GM23338 (cell line): ENCODE data around the gene ING3. TPM values are rescaled to one million over a fixed set of nuclear protein-coding genes. Genes with fewer than 3 reads are reported as not detected.

Experiments used
- ATAC-seq: fragments of 200-7000 bp; cut with Tn5 transposase; 3 replicates; pipeline ENCODE4 v1.9.1; 2020
- DNase-seq: peaks from one replicate; pipeline ENCODE4 v3.0.0-alpha.2; 2015; ENCODE audit warnings: low spot score
- H2AFZ ChIP-seq: fragments of 200-600 bp; sonication (generic); 2 replicates; pipeline ENCODE4 v1.8.0; 2016; ENCODE audit warnings: antibody characterized with exemption, mild to moderate bottlenecking, moderate library complexity
- H3F3A ChIP-seq: fragments of 200-600 bp; sonication (generic); replicated peaks from 2 replicates; pipeline ENCODE4 v1.8.0; 2017; ENCODE audit warnings: antibody characterized with exemption, mixed run types, low read depth
- H3K27ac ChIP-seq: fragments of 200-600 bp; sonication (generic); 2 replicates; pipeline ENCODE4 v1.6.1; 2016; ENCODE audit warnings: low read depth
- H3K27me3 ChIP-seq: fragments of 200-600 bp; sonication (generic); 2 replicates; pipeline ENCODE4 v1.8.0; 2016; ENCODE audit warnings: mild to moderate bottlenecking, mixed run types, moderate library complexity; ENCODE audit not compliant: insufficient read depth
- H3K36me3 ChIP-seq: fragments of 200-600 bp; sonication (generic); 2 replicates; pipeline ENCODE4 v1.8.0; 2016; ENCODE audit warnings: mild to moderate bottlenecking; ENCODE audit not compliant: insufficient read depth
- H3K4me1 ChIP-seq: fragments of 200-600 bp; sonication (generic); 2 replicates; pipeline ENCODE4 v1.8.0; 2016; ENCODE audit warnings: mild to moderate bottlenecking, moderate library complexity; ENCODE audit not compliant: insufficient read depth
- H3K4me2 ChIP-seq: fragments of 200-600 bp; sonication (generic); 2 replicates; pipeline ENCODE4 v1.7.1; 2017; ENCODE audit warnings: mixed run types
- H3K4me3 ChIP-seq: fragments of 200-600 bp; sonication (generic); 2 replicates; pipeline ENCODE4 v1.6.1; 2016; ENCODE audit warnings: mixed run types
- H3K79me2 ChIP-seq: fragments of 200-600 bp; sonication (generic); replicated peaks from 2 replicates; pipeline ENCODE4 v1.8.0; 2017; ENCODE audit warnings: mild to moderate bottlenecking; ENCODE audit not compliant: insufficient read depth
- H3K9me2 ChIP-seq: fragments of 200-600 bp; sonication (generic); 2 replicates; pipeline ENCODE4 v1.8.0; 2017; ENCODE audit not compliant: insufficient read depth
- H4K20me1 ChIP-seq: fragments of 200-600 bp; sonication (generic); replicated peaks from 2 replicates; pipeline ENCODE4 v1.8.0; 2017; ENCODE audit warnings: mild to moderate bottlenecking; ENCODE audit not compliant: insufficient read depth
- H3K27ac Mint-ChIP-seq: 2 replicates; pipeline ENCODE4 v1.8.0; 2020; ENCODE audit warnings: inconsistent platforms, mild to moderate bottlenecking, moderate library complexity, mixed read lengths
- H3K27me3 Mint-ChIP-seq: 3 replicates; pipeline ENCODE4 v1.8.0; 2022; ENCODE audit warnings: low read depth, mild to moderate bottlenecking, moderate library complexity, mixed read lengths, inconsistent platforms; ENCODE audit not compliant: insufficient read depth, poor library complexity
- H3K36me3 Mint-ChIP-seq: 3 replicates; pipeline ENCODE4 v1.8.0; 2021; ENCODE audit warnings: low read depth, mild to moderate bottlenecking, inconsistent platforms, moderate library complexity, mixed read lengths
- H3K4me1 Mint-ChIP-seq: 3 replicates; pipeline ENCODE4 v1.8.0; 2020; ENCODE audit warnings: mild to moderate bottlenecking, inconsistent platforms, mixed read lengths
- H3K4me3 Mint-ChIP-seq: 3 replicates; pipeline ENCODE4 v1.8.0; 2021; ENCODE audit warnings: moderate library complexity, mild to moderate bottlenecking, inconsistent platforms, mixed read lengths
- H3K9me3 Mint-ChIP-seq: 3 replicates; pipeline ENCODE4 v1.8.0; 2020; ENCODE audit warnings: moderate library complexity, mild to moderate bottlenecking, inconsistent platforms, mixed read lengths
- CREB1 ChIP-seq: fragments of 250-450 bp; sonication (Bioruptor Pico); IDR thresholded peaks from 2 replicates; pipeline ENCODE4 v1.5.0; 2020; ENCODE audit warnings: low read depth, mild to moderate bottlenecking, moderate library complexity
- EZH2phosphoT487 ChIP-seq: fragments of 200-600 bp; sonication (generic); IDR thresholded peaks from one replicate; pipeline ENCODE4 v1.8.1; 2018; ENCODE audit warnings: antibody characterized with exemption; ENCODE audit not compliant: unreplicated experiment
- ZNF331 ChIP-seq: fragments of 250-450 bp; sonication (Bioruptor Pico); IDR thresholded peaks from 2 replicates; pipeline ENCODE4 v1.5.0; 2020; ENCODE audit warnings: low read depth, mild to moderate bottlenecking, moderate library complexity
- polyA plus RNA-seq: library from polyadenylated mRNA; unstranded; fragments of >200 nt; fragmentation: Nextera tagmentation; extraction: Ambion mirVana; gene quantifications from 2 replicates; pipeline ENCODE4 v1.2.1, GENCODE V29; 2016
- total RNA-seq: library from RNA; depleted of rRNA; stranded (reverse); fragments of >200 nt; shearing (Covaris generic); gene quantifications from 2 replicates; pipeline ENCODE4 v1.2.3, GENCODE V29; 2014
- TF ChIP-seq, protein P1 (sequence below): IDR thresholded peaks from one replicate; pipeline ENCODE4 v1.6.1; 2018; ENCODE audit warnings: antibody characterized with exemption; ENCODE audit not compliant: unreplicated experiment
- TF ChIP-seq, protein P2 (sequence below): fragments of 250-450 bp; sonication (Bioruptor Pico); IDR thresholded peaks from 2 replicates; pipeline ENCODE4 v1.5.0; 2020; ENCODE audit warnings: mild to moderate bottlenecking, moderate library complexity

The ING3 gene
- total and polyA plus RNA-seq, 2 experiments from 2014 or later, result 17.8 to 26.2 TPM

GRCh38 chr7:121006711-121007315, 56.2 kb downstream of the ING3 start (continued):
- TF ChIP-seq, protein P1, sequence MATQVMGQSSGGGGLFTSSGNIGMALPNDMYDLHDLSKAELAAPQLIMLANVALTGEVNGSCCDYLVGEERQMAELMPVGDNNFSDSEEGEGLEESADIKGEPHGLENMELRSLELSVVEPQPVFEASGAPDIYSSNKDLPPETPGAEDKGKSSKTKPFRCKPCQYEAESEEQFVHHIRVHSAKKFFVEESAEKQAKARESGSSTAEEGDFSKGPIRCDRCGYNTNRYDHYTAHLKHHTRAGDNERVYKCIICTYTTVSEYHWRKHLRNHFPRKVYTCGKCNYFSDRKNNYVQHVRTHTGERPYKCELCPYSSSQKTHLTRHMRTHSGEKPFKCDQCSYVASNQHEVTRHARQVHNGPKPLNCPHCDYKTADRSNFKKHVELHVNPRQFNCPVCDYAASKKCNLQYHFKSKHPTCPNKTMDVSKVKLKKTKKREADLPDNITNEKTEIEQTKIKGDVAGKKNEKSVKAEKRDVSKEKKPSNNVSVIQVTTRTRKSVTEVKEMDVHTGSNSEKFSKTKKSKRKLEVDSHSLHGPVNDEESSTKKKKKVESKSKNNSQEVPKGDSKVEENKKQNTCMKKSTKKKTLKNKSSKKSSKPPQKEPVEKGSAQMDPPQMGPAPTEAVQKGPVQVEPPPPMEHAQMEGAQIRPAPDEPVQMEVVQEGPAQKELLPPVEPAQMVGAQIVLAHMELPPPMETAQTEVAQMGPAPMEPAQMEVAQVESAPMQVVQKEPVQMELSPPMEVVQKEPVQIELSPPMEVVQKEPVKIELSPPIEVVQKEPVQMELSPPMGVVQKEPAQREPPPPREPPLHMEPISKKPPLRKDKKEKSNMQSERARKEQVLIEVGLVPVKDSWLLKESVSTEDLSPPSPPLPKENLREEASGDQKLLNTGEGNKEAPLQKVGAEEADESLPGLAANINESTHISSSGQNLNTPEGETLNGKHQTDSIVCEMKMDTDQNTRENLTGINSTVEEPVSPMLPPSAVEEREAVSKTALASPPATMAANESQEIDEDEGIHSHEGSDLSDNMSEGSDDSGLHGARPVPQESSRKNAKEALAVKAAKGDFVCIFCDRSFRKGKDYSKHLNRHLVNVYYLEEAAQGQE, result no peak
- TF ChIP-seq CREB1 (CRISPR knock-in tag) (no peak), EZH2phosphoT487 (no peak)
- TF ChIP-seq, protein P2, sequence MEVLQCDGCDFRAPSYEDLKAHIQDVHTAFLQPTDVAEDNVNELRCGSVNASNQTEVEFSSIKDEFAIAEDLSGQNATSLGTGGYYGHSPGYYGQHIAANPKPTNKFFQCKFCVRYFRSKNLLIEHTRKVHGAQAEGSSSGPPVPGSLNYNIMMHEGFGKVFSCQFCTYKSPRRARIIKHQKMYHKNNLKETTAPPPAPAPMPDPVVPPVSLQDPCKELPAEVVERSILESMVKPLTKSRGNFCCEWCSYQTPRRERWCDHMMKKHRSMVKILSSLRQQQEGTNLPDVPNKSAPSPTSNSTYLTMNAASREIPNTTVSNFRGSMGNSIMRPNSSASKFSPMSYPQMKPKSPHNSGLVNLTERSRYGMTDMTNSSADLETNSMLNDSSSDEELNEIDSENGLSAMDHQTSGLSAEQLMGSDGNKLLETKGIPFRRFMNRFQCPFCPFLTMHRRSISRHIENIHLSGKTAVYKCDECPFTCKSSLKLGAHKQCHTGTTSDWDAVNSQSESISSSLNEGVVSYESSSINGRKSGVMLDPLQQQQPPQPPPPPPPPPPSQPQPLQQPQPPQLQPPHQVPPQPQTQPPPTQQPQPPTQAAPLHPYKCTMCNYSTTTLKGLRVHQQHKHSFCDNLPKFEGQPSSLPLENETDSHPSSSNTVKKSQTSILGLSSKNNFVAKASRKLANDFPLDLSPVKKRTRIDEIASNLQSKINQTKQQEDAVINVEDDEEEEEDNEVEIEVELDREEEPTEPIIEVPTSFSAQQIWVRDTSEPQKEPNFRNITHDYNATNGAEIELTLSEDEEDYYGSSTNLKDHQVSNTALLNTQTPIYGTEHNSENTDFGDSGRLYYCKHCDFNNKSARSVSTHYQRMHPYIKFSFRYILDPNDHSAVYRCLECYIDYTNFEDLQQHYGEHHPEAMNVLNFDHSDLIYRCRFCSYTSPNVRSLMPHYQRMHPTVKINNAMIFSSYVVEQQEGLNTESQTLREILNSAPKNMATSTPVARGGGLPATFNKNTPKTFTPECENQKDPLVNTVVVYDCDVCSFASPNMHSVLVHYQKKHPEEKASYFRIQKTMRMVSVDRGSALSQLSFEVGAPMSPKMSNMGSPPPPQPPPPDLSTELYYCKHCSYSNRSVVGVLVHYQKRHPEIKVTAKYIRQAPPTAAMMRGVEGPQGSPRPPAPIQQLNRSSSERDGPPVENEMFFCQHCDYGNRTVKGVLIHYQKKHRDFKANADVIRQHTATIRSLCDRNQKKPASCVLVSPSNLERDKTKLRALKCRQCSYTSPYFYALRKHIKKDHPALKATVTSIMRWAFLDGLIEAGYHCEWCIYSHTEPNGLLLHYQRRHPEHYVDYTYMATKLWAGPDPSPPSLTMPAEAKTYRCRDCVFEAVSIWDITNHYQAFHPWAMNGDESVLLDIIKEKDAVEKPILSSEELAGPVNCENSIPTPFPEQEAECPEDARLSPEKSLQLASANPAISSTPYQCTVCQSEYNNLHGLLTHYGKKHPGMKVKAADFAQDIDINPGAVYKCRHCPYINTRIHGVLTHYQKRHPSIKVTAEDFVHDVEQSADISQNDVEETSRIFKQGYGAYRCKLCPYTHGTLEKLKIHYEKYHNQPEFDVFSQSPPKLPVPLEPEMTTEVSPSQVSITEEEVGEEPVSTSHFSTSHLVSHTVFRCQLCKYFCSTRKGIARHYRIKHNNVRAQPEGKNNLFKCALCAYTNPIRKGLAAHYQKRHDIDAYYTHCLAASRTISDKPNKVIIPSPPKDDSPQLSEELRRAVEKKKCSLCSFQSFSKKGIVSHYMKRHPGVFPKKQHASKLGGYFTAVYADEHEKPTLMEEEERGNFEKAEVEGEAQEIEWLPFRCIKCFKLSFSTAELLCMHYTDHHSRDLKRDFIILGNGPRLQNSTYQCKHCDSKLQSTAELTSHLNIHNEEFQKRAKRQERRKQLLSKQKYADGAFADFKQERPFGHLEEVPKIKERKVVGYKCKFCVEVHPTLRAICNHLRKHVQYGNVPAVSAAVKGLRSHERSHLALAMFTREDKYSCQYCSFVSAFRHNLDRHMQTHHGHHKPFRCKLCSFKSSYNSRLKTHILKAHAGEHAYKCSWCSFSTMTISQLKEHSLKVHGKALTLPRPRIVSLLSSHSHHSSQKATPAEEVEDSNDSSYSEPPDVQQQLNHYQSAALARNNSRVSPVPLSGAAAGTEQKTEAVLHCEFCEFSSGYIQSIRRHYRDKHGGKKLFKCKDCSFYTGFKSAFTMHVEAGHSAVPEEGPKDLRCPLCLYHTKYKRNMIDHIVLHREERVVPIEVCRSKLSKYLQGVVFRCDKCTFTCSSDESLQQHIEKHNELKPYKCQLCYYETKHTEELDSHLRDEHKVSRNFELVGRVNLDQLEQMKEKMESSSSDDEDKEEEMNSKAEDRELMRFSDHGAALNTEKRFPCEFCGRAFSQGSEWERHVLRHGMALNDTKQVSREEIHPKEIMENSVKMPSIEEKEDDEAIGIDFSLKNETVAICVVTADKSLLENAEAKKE (CRISPR knock-in tag), result no peak

DNA sequence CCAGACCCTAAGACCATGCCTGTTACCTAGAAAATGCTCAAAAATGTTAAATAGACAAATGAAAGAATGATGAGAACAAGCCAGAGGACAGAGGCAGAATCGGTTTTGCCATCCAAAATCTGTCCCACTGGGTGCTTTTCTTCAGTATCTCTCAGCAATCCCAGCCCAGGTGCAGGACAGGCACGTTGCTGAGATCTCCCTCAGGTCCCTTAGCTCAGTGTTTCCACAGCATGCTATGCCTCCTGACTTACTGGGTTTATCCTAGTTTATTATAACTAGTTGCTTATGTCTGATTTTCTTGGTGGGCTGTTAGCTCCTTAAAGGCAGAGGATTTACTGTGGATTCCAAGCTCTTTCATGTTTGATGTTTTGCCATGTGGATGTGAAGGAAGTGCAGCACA, 58.2 kb downstream of the ING3 start:
- Mint-ChIP-seq H3K9me3 (no peaks in the 10 kb centered on the region), H3K36me3 (no peaks in the 10 kb centered on the region), H3K4me3 (no peak overlapping the region), H3K27ac (no peak overlapping the region), H3K27me3 (peaks cover 2% of the 10 kb centered on the region), H3K4me1 (peaks cover 10% of the 10 kb centered on the region)
- Histone ChIP-seq H3K79me2 (no peaks in the 10 kb centered on the region), H4K20me1 (no peaks in the 10 kb centered on the region), H3K27me3 (no peaks in the 10 kb centered on the region), H3K27ac (no peak overlapping the region), H3K36me3 (no peaks in the 10 kb centered on the region), H3K9me2 (no peaks in the 10 kb centered on the region), H2AFZ (no peak overlapping the region), H3K4me2 (no peak overlapping the region), H3K4me3 (no peak overlapping the region), H3F3A (no peaks in the 10 kb centered on the region), H3K4me1 (peaks cover 3% of the 10 kb centered on the region; the same call in 1 of the 2 replicates)
- no peak for ATAC-seq
- no peak for DNase-seq
- no peak for TF ChIP-seq ZNF331 (CRISPR knock-in tag)
- TF ChIP-seq, protein P2 (CRISPR knock-in tag), result no peak
